ENCODE results near the gene PON3. TPM values are rescaled to one million over a fixed set of nuclear protein-coding genes. Genes with fewer than 3 reads are reported as not detected.
"Not testable (repeated sequence)": the region's sequence is repeated elsewhere in the genome, so short reads cannot be mapped to it uniquely, and the experiment has no call there.

PON3 gene
- total RNA-seq, 1 experiment from 2014 or later = 0.49 TPM

- no peak for DNase-seq (ENCODE audit: low read depth)
Observed at GRCh38 chr7:95412075-95412474, 15.9 kb upstream of the PON3 start.

GRCh38 chr7:95411666-95412065 is 15.5 kb upstream of the PON3 start:
- no peak for DNase-seq (ENCODE audit: low read depth)

GRCh38 chr7:95411036-95411435 is 14.9 kb upstream of the PON3 start:
- peak; percentile 83 for DNase-seq (ENCODE audit: low read depth)

- DNase-seq (ENCODE audit: low read depth) = no peak
Observed at GRCh38 chr7:95407751-95408150, 11.6 kb upstream of the PON3 start.

GRCh38 chr7:95405800-95406199 is 9.6 kb upstream of the PON3 start:
- no peak for DNase-seq (ENCODE audit: low read depth)

GRCh38 chr7:95405208-95405607 is 9.0 kb upstream of the PON3 start:
- no peak for DNase-seq (ENCODE audit: low read depth)

- no peak for DNase-seq (ENCODE audit: low read depth)
Observed at GRCh38 chr7:95404316-95404865, 8.2 kb upstream of the PON3 start.

GRCh38 chr7:95398155-95398940 is 2.2 kb upstream of the PON3 start:
- DNase-seq (ENCODE audit: low read depth) = no peak

GRCh38 chr7:95397381-95397780 is 1.2 kb upstream of the PON3 start:
- DNase-seq (ENCODE audit: low read depth) = no peak

GRCh38 chr7:95395755-95396135 is 430 bp downstream of the PON3 start:
- DNase-seq (ENCODE audit: low read depth) = no peak

- no peak for DNase-seq (ENCODE audit: low read depth)
Observed at GRCh38 chr7:95394370-95394769, 1.8 kb downstream of the PON3 start.

- no peak for DNase-seq (ENCODE audit: low read depth)
Observed at GRCh38 chr7:95391761-95392160, 4.4 kb downstream of the PON3 start.

- DNase-seq (ENCODE audit: low read depth) = no peak
Observed at GRCh38 chr7:95389516-95389915, 6.7 kb downstream of the PON3 start.

- not testable (repeated sequence) for DNase-seq (ENCODE audit: low read depth)
Observed at GRCh38 chr7:95379457-95379856, 16.7 kb downstream of the PON3 start.

- DNase-seq (ENCODE audit: low read depth) = no peak
Observed at GRCh38 chr7:95376632-95377400, 19.4 kb downstream of the PON3 start.

- DNase-seq (ENCODE audit: low read depth) = no peak
Observed at GRCh38 chr7:95375591-95376257, 20.5 kb downstream of the PON3 start.

GRCh38 chr7:95373323-95373722 is 22.9 kb downstream of the PON3 start:
- DNase-seq (ENCODE audit: low read depth) = no peak

- no peak for DNase-seq (ENCODE audit: low read depth)
Observed at GRCh38 chr7:95368235-95368634, 27.9 kb downstream of the PON3 start.

- no peak for DNase-seq (ENCODE audit: low read depth)
Observed at GRCh38 chr7:95367606-95368005, 28.6 kb downstream of the PON3 start.

GRCh38 chr7:95365151-95365550 is 31.0 kb downstream of the PON3 start:
- peak; percentile 29 for DNase-seq (ENCODE audit: low read depth)

- DNase-seq (ENCODE audit: low read depth) = no peak
Observed at GRCh38 chr7:95357623-95358022, 38.6 kb downstream of the PON3 start.

GRCh38 chr7:95342642-95343307 is 53.4 kb downstream of the PON3 start:
- no peak for DNase-seq (ENCODE audit: low read depth)

Data from M059J (cell line).